ENCODE data around the gene ZNF654. TPM values are rescaled to one million over a fixed set of nuclear protein-coding genes. Genes with fewer than 3 reads are reported as not detected.

The ZNF654 gene
- total RNA-seq, 6 experiments from 2014 or later: 5.4 to 11.7 (median 6.7) TPM

DNA sequence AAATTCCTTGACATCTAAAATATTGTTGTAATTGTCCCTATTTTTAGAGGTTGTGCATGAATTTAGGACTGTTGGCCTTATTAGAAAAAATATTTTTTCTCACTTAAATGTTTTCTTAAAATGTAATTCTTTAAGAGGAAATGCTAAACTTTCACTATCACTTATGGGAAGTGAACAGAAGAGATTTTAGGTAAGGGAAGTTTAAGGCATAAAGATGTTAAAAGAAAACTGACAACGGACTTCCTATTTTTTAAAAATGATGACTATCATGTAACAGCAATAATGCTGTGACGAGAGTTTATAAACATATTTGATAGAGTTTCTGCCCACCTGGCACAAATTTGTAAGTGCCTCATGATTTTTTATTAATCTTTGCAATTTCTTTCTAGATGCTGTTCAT is 93.8 kb downstream of the ZNF654 start:
- peaks cover 0 to 20% (median 0%) of the 10 kb centered on the region in 4 donors for H3K4me1 ChIP-seq
- 41% methylated on average over 2 of the region's 2 CpGs for WGBS (ENCODE audit: insufficient coverage, low coverage, low lambda C conversion rate, missing lambda C conversion rate)
- peaks cover 0 to 44% (median 5%) of the 10 kb centered on the region in 4 donors for H3K36me3 ChIP-seq
- no peaks in the 10 kb centered on the region for H3K27me3 ChIP-seq
- intact Hi-C loops (cut with DNase I): no loop called here
- TF ChIP-seq, protein P1, sequence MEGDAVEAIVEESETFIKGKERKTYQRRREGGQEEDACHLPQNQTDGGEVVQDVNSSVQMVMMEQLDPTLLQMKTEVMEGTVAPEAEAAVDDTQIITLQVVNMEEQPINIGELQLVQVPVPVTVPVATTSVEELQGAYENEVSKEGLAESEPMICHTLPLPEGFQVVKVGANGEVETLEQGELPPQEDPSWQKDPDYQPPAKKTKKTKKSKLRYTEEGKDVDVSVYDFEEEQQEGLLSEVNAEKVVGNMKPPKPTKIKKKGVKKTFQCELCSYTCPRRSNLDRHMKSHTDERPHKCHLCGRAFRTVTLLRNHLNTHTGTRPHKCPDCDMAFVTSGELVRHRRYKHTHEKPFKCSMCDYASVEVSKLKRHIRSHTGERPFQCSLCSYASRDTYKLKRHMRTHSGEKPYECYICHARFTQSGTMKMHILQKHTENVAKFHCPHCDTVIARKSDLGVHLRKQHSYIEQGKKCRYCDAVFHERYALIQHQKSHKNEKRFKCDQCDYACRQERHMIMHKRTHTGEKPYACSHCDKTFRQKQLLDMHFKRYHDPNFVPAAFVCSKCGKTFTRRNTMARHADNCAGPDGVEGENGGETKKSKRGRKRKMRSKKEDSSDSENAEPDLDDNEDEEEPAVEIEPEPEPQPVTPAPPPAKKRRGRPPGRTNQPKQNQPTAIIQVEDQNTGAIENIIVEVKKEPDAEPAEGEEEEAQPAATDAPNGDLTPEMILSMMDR (IDR thresholded peaks at IDR 0.05): no peak
- TF ChIP-seq POLR2A (IDR thresholded peaks at IDR 0.05): no peak
- DNase-seq (no peak), ATAC-seq (no peak)
- no peak overlapping the region for H3K4me3 ChIP-seq
- H3K27ac ChIP-seq: no peak overlapping the region
- H3K9me3 ChIP-seq: no peaks in the 10 kb centered on the region

DNA sequence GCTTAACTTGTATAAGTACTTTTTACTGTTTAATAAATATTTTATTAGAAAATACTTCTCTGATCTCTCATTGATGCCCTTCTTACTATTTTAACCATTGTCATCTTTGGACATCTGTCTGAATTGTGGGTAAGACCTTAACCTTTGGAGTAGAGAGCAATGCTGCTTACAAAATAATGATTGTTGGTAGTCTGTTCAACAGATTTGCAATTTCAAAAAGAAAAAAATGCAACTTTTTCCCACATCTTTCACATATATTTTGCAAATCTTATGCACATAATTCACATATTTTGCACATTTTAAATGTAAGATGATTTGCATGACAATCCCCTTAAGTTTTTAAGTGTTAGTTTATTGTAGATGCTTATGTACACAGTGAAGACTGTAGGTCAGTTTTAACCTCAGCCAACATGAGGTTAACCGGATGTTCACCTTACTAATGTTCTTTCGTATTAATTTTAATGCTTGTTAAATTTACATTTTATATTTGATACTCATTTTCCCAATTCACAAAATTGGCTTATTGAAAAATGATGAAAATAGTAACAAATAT is 107.4 kb downstream of the ZNF654 start:
- Histone ChIP-seq H3K4me1 (no peaks in the 10 kb centered on the region), H3K36me3 (no peaks in the 10 kb centered on the region), H3K27ac (no peak overlapping the region), H3K9me3 (no peaks in the 10 kb centered on the region), H3K27me3 (no peaks in the 10 kb centered on the region), H3K4me3 (no peak overlapping the region)
- intact Hi-C loops (cut with DNase I): no loop called here
- ATAC-seq (no peak), DNase-seq (no peak)
- WGBS (ENCODE audit: insufficient coverage, low coverage, low lambda C conversion rate, missing lambda C conversion rate): 93% methylated on average over 2 of the region's 2 CpGs
- TF ChIP-seq, protein P1 (IDR thresholded peaks at IDR 0.05): no peak
- TF ChIP-seq POLR2A (IDR thresholded peaks at IDR 0.05): no peak

DNA sequence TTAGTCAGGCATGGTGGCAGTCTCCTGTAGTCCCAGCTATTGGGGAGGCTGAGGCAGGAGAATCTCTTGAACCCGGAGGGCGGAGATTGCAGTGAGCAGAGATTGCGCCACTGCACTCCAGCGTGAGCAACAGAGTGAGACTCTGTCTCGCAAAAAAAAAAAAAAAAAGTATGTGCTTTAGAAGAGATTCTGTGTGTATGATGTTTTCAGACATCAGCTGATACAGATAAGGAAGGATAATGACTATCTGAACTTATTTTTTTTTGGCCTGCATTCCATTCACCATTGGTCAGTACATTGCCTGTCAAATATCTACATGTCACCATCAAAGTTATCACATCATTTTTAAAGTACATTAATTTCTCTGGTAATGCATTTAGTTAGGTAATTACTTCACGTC is 108.1 kb downstream of the ZNF654 start:
- H3K4me1 ChIP-seq: no peaks in the 10 kb centered on the region
- TF ChIP-seq, protein P1 (IDR thresholded peaks at IDR 0.05): no peak
- TF ChIP-seq POLR2A (IDR thresholded peaks at IDR 0.05): no peak
- intact Hi-C loops (cut with DNase I): no loop called here

DNA sequence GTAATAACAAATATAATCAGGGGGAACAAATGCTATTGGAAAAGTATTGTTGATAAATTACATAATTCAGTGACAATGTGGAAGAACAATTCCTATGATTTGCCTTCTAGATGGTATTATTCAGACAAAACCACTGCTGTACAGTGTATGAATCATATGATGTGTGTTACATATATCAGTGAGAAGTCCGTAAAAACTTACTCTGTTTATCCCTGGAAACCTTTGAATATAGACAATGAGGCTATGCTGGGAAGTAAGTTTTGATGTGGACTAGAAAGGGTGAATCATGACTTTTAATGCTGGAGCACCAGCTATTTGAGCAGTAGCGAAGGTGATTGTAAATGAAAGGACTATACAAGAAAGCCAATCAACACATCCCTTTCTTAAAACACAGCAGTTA is 108.6 kb downstream of the ZNF654 start:
- H3K4me1 ChIP-seq: no peaks in the 10 kb centered on the region
- no peaks in the 10 kb centered on the region for H3K27me3 ChIP-seq
- no peak overlapping the region for H3K27ac ChIP-seq
- DNase-seq (no peak), ATAC-seq (no peak)
- no peak for TF ChIP-seq POLR2A (IDR thresholded peaks at IDR 0.05)
- TF ChIP-seq, protein P1 (IDR thresholded peaks at IDR 0.05): no peak
- intact Hi-C loops (cut with DNase I): no loop called here
- no peak overlapping the region for H3K4me3 ChIP-seq
- 87% methylated on average over 2 of the region's 2 CpGs for WGBS (ENCODE audit: insufficient coverage, low coverage, low lambda C conversion rate, missing lambda C conversion rate)
- no peaks in the 10 kb centered on the region for H3K9me3 ChIP-seq
- H3K36me3 ChIP-seq: no peaks in the 10 kb centered on the region

More for the DNA sequence above, 108.1 kb downstream of the ZNF654 start:
- H3K36me3 ChIP-seq: no peaks in the 10 kb centered on the region
- 78% methylated on average over 3 of the region's 6 CpGs for WGBS (ENCODE audit: insufficient coverage, low coverage, low lambda C conversion rate, missing lambda C conversion rate)
- no peaks in the 10 kb centered on the region for H3K9me3 ChIP-seq
- no peak overlapping the region for H3K27ac ChIP-seq
- no peaks in the 10 kb centered on the region for H3K27me3 ChIP-seq
- no peak for ATAC-seq
- H3K4me3 ChIP-seq: no peak overlapping the region
- no peak for DNase-seq

DNA sequence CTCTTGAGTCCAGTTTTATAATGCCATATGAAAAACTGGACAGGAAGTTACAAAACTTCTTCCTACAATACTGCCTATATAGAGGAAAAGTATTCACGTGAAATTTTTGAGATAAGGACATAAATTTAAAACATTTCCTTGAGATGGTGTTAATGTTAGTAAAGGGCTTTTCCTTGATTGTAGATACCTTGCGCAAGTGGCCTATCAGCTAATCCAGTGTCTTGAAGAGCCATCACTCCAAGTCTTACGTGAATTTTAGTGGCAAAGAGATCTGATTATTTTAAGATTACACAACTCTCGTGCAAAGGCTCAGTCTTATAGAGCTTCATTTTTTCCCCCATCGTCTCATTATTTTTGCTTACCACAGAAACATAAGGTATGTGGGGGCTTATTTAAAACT is 109.1 kb downstream of the ZNF654 start:
- no peaks in the 10 kb centered on the region for H3K9me3 ChIP-seq
- TF ChIP-seq, protein P1 (IDR thresholded peaks at IDR 0.05): no peak
- TF ChIP-seq POLR2A (IDR thresholded peaks at IDR 0.05): no peak
- H3K4me3 ChIP-seq: no peak overlapping the region
- ATAC-seq (no peak), DNase-seq (no peak)
- no peaks in the 10 kb centered on the region for H3K36me3 ChIP-seq
- intact Hi-C loops (cut with DNase I): no loop called here
- WGBS (ENCODE audit: insufficient coverage, low coverage, low lambda C conversion rate, missing lambda C conversion rate): 71% methylated on average over 5 of the region's 5 CpGs
- no peak overlapping the region for H3K27ac ChIP-seq
- H3K27me3 ChIP-seq: no peaks in the 10 kb centered on the region
- no peaks in the 10 kb centered on the region for H3K4me1 ChIP-seq

Measured in right lobe of liver (tissue), 6 donors.